ENCODE results near the gene KRTAP12-3. TPM values are rescaled to one million over a fixed set of nuclear protein-coding genes. Genes with fewer than 3 reads are reported as not detected.

The KRTAP12-3 gene
- total and polyA plus RNA-seq, 10 of the 15 experiments (the other 5 are each of a cell fraction or from before 2014, with no cell fraction given) = not detected

DNA sequence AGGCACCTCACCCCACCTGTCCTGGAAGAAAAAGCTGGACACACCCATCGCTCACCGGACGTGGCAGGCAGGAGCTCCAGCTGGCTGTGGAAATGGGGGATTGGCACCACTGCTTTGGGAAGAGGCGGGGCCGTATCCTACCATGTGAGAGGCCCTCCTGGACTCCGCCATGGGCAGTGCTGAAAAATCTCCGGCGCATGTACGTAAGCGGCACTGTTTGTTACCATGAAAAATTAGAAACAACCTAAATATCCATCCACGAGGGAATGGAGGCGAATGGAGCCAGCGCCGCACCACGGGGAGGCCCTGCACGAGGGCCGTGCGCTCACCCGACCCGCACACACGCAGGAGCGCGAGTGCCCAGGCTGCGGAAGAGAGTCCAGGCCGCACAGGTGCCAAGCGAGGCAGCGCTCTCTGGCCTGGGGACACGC is 42.8 kb upstream of the KRTAP12-3 start:
- SMC1A ChIA-PET (ENCODE audit: uncharacterized antibody, unreplicated experiment) = interaction anchor here (0.8 kb wide), 1 partner anchor 9 kb away, joined by 3 read pairs; no protein-coding TSS in a partner anchor
- 70% methylated on average over 28 of the region's 28 CpGs for WGBS (ENCODE audit: insufficient coverage, insufficient replicate concordance, low lambda C conversion rate, missing lambda C conversion rate)

More for the DNA sequence above, 42.8 kb upstream of the KRTAP12-3 start:
- no peaks in the 10 kb centered on the region for H3K36me3 ChIP-seq (ENCODE audit: control insufficient read depth in 2 of 2, insufficient read depth in 2 of 2, low read length in 1 of 2)
- no peak overlapping the region for H3K4me2 ChIP-seq (ENCODE audit: control insufficient read depth, insufficient read depth)
- no peak overlapping the region for H3K4me3 ChIP-seq
- DNase-seq (ENCODE audit: low read depth, low spot score) (no peak), ATAC-seq (no peak), FAIRE-seq (no peak)
- H3K9me3 ChIP-seq (replicated peaks; ENCODE audit: control insufficient read depth, insufficient read depth, low read length) = peaks cover 2% of the 10 kb centered on the region; the same call in 1 of the 3 replicates
- no peak overlapping the region for H2AFZ ChIP-seq (ENCODE audit: control insufficient read depth, low read depth, low read length)
- ChIA-PET RAD21 (ENCODE audit: unreplicated experiment) (no interaction called here), CTCF (interaction anchor here (0.6 kb wide), 1 partner anchor 215 kb away, joined by 4 read pairs; no protein-coding TSS in a partner anchor), POLR2A (no interaction called here)
- no TSS peak for BruUV-seq (replicated peaks)
- intact Hi-C loops (cut with micrococcal nuclease; ENCODE audit: unreplicated experiment) (no loop called here), in situ Hi-C loops (cut with MboI) (no loop called here)
- no peaks in the 10 kb centered on the region for H3K79me2 ChIP-seq (ENCODE audit: control insufficient read depth, insufficient read depth, low read length)
- no peaks in the 10 kb centered on the region for H3K4me1 ChIP-seq (ENCODE audit: control insufficient read depth, insufficient read depth, low read length)
- no peaks in the 10 kb centered on the region for H4K20me1 ChIP-seq (ENCODE audit: control insufficient read depth, insufficient read depth)
- TF ChIP-seq BMI1 (IDR thresholded peaks at IDR 0.05; ENCODE audit: borderline replicate concordance) (no peak), NFYA (IDR thresholded peaks at IDR 0.05; ENCODE audit: borderline replicate concordance, low read depth, low read length) (no peak), DPF2 (IDR thresholded peaks at IDR 0.05) (no peak), KAT2A (conservative IDR thresholded peaks at IDR 0.05; ENCODE audit: control insufficient read depth, low read depth, low read length) (no peak), HDAC2 (IDR thresholded peaks at IDR 0.05) (no peak), NFXL1 (IDR thresholded peaks at IDR 0.05; ENCODE audit: borderline replicate concordance) (no peak), NR2C2 (IDR thresholded peaks at IDR 0.05; ENCODE audit: borderline replicate concordance, control insufficient read depth, insufficient read length, low read depth) (no peak), RBBP5 (conservative IDR thresholded peaks at IDR 0.05) (no peak), FOXM1 (IDR thresholded peaks at IDR 0.05; ENCODE audit: low read depth, low read length) (no peak), IKZF1 (conservative IDR thresholded peaks at IDR 0.05) (no peak), ESRRA (IDR thresholded peaks at IDR 0.05; ENCODE audit: low read length) (no peak), EP300 (IDR thresholded peaks at IDR 0.05; ENCODE audit: borderline replicate concordance in 1 of 2, control insufficient read depth in 1 of 2, low read depth in 2 of 2, low read length in 2 of 2) (no peak), ZNF217 (IDR thresholded peaks at IDR 0.05) (no peak), RFX5 (IDR thresholded peaks at IDR 0.05; ENCODE audit: low read depth, low read length) (no peak), MEF2A (IDR thresholded peaks at IDR 0.05; ENCODE audit: insufficient read depth, low read depth, low read length) (no peak), SPI1 (IDR thresholded peaks at IDR 0.05; ENCODE audit: borderline replicate concordance, insufficient read depth, low read depth, low read length) (no peak)
- TF ChIP-seq, protein P1, sequence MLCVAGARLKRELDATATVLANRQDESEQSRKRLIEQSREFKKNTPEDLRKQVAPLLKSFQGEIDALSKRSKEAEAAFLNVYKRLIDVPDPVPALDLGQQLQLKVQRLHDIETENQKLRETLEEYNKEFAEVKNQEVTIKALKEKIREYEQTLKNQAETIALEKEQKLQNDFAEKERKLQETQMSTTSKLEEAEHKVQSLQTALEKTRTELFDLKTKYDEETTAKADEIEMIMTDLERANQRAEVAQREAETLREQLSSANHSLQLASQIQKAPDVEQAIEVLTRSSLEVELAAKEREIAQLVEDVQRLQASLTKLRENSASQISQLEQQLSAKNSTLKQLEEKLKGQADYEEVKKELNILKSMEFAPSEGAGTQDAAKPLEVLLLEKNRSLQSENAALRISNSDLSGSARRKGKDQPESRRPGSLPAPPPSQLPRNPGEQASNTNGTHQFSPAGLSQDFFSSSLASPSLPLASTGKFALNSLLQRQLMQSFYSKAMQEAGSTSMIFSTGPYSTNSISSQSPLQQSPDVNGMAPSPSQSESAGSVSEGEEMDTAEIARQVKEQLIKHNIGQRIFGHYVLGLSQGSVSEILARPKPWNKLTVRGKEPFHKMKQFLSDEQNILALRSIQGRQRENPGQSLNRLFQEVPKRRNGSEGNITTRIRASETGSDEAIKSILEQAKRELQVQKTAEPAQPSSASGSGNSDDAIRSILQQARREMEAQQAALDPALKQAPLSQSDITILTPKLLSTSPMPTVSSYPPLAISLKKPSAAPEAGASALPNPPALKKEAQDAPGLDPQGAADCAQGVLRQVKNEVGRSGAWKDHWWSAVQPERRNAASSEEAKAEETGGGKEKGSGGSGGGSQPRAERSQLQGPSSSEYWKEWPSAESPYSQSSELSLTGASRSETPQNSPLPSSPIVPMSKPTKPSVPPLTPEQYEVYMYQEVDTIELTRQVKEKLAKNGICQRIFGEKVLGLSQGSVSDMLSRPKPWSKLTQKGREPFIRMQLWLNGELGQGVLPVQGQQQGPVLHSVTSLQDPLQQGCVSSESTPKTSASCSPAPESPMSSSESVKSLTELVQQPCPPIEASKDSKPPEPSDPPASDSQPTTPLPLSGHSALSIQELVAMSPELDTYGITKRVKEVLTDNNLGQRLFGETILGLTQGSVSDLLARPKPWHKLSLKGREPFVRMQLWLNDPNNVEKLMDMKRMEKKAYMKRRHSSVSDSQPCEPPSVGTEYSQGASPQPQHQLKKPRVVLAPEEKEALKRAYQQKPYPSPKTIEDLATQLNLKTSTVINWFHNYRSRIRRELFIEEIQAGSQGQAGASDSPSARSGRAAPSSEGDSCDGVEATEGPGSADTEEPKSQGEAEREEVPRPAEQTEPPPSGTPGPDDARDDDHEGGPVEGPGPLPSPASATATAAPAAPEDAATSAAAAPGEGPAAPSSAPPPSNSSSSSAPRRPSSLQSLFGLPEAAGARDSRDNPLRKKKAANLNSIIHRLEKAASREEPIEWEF (IDR thresholded peaks at IDR 0.05; ENCODE audit: insufficient replicate concordance, low read depth, low read length) = no peak
- TF ChIP-seq, protein P2, sequence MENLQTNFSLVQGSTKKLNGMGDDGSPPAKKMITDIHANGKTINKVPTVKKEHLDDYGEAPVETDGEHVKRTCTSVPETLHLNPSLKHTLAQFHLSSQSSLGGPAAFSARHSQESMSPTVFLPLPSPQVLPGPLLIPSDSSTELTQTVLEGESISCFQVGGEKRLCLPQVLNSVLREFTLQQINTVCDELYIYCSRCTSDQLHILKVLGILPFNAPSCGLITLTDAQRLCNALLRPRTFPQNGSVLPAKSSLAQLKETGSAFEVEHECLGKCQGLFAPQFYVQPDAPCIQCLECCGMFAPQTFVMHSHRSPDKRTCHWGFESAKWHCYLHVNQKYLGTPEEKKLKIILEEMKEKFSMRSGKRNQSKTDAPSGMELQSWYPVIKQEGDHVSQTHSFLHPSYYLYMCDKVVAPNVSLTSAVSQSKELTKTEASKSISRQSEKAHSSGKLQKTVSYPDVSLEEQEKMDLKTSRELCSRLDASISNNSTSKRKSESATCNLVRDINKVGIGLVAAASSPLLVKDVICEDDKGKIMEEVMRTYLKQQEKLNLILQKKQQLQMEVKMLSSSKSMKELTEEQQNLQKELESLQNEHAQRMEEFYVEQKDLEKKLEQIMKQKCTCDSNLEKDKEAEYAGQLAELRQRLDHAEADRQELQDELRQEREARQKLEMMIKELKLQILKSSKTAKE (IDR thresholded peaks at IDR 0.05; ENCODE audit: low read depth, poor library complexity, severe bottlenecking) = no peak
- H3K9ac ChIP-seq (ENCODE audit: control insufficient read depth, insufficient read depth, low read length) = no peak overlapping the region
- H3K27ac ChIP-seq (ENCODE audit: control insufficient read depth, insufficient read depth) = no peak overlapping the region
- H3K27me3 ChIP-seq (replicated peaks in 1 of 2; ENCODE audit: control insufficient read depth in 2 of 2, insufficient read depth in 2 of 2, low read length in 1 of 2) = no peaks in the 10 kb centered on the region
